K562 (cell line): ENCODE results near the gene ALDH1A2. TPM values are rescaled to one million over a fixed set of nuclear protein-coding genes. Genes with fewer than 3 reads are reported as not detected.

Experiments
- ARNT ChIP-seq, 2 experiments: fragments of 450-650 bp; IDR thresholded peaks; 2 replicates each; pipeline ENCODE4 v1.6.1; 2016; ENCODE audit warnings: mild to moderate bottlenecking in 1 of 2
- CHCHD3 ChIP-seq: fragments of 250-450 bp; sonication (Bioruptor Pico); IDR thresholded peaks from 2 replicates; pipeline ENCODE4 v2.1.2; 2022; ENCODE audit warnings: mild to moderate bottlenecking
- E2F6 ChIP-seq, 2 experiments: IDR thresholded peaks; 2 replicates each; pipeline ENCODE4 v1.6.1; 2011; ENCODE audit warnings: borderline replicate concordance in 1 of 2, control low read depth in 1 of 2, low read depth in 1 of 2, low read length in 1 of 2, mild to moderate bottlenecking in 1 of 2, mixed read lengths in 1 of 2, moderate library complexity in 1 of 2; ENCODE audit not compliant: insufficient read depth in 1 of 2, insufficient read length in 1 of 2, poor library complexity in 1 of 2, severe bottlenecking in 1 of 2; ENCODE audit errors: extremely low read depth in 1 of 2
- HNRNPLL ChIP-seq: fragments of 200-400 bp; formaldehyde crosslinking; IDR thresholded peaks from 2 replicates; pipeline ENCODE4 v1.6.1; 2017; ENCODE audit warnings: low read length, low read depth, mild to moderate bottlenecking; ENCODE audit not compliant: poor library complexity, severe bottlenecking
- PCBP1 ChIP-seq: fragments of 200-400 bp; formaldehyde crosslinking; IDR thresholded peaks from 2 replicates; pipeline ENCODE4 v1.6.1; 2018; ENCODE audit warnings: mild to moderate bottlenecking, low read depth, low read length; ENCODE audit not compliant: poor library complexity, severe bottlenecking
- PPARD ChIP-seq: fragments of 250-450 bp; sonication (Bioruptor Pico); IDR thresholded peaks from 2 replicates; pipeline ENCODE4 v1.8.0; 2022; ENCODE audit warnings: inconsistent platforms, mild to moderate bottlenecking, moderate library complexity
- PREB ChIP-seq: sonication (generic); formaldehyde crosslinking; IDR thresholded peaks from 2 replicates; pipeline ENCODE4 v1.8.1; 2023; ENCODE audit warnings: mild to moderate bottlenecking, missing genetic modification reagents
- PRMT5 ChIP-seq: sonication (generic); formaldehyde crosslinking; IDR thresholded peaks from 2 replicates; pipeline ENCODE4 v1.5.0; 2020; ENCODE audit warnings: missing genetic modification reagents
- SFPQ ChIP-seq: fragments of 200-400 bp; formaldehyde crosslinking; IDR thresholded peaks from 2 replicates; pipeline ENCODE4 v1.6.1; 2017; ENCODE audit warnings: mild to moderate bottlenecking, low read depth, low read length, moderate library complexity
- STAT6 ChIP-seq: sonication (generic); formaldehyde crosslinking; IDR thresholded peaks from 2 replicates; pipeline ENCODE4 v1.8.1; 2023; ENCODE audit warnings: mild to moderate bottlenecking, missing genetic modification reagents
- TBP ChIP-seq: optimal IDR thresholded peaks from 2 replicates; pipeline ENCODE3; 2011; ENCODE audit warnings: low read depth, low read length, improper control_type of control experiment
- TCF3 ChIP-seq: sonication (generic); formaldehyde crosslinking; IDR thresholded peaks from 2 replicates; pipeline ENCODE4 v1.4.0; 2020; ENCODE audit warnings: mild to moderate bottlenecking, missing genetic modification reagents
- TOE1 ChIP-seq, 2 experiments: fragments of 450-650 bp in 1 of 2; sonication (generic) in 1 of 2; formaldehyde crosslinking in 1 of 2; IDR thresholded peaks; 2 replicates each; pipeline versions ENCODE4 v1.7.1 to v1.8.0; 2016 to 2022; ENCODE audit warnings: borderline replicate concordance in 2 of 2, mild to moderate bottlenecking in 2 of 2, antibody characterized with exemption in 1 of 2, inconsistent platforms in 1 of 2, low read depth in 1 of 2, missing genetic modification reagents in 1 of 2, moderate library complexity in 1 of 2
- ZKSCAN8 ChIP-seq: fragments of 200-800 bp; sonication (Bioruptor generic); IDR thresholded peaks from 2 replicates; pipeline ENCODE4 v1.6.1; 2016; ENCODE audit warnings: missing genetic modification characterization, missing compliant biosample characterization
- ZNF12 ChIP-seq: sonication (generic); formaldehyde crosslinking; IDR thresholded peaks from 2 replicates; pipeline ENCODE4 v1.4.0; 2020; ENCODE audit warnings: mild to moderate bottlenecking, missing genetic modification reagents
- ZNF253 ChIP-seq: fragments of 250-450 bp; sonication (Bioruptor Pico); conservative IDR thresholded peaks from 2 replicates; pipeline ENCODE4 v1.6.1; 2021; ENCODE audit warnings: mild to moderate bottlenecking
- ZNF277 ChIP-seq: fragments of 250-450 bp; sonication (Bioruptor Pico); IDR thresholded peaks from 2 replicates; pipeline ENCODE4 v1.8.0; 2022; ENCODE audit warnings: inconsistent platforms, mild to moderate bottlenecking, moderate library complexity, borderline replicate concordance
- ZNF324 ChIP-seq: fragments of 250-450 bp; sonication (Bioruptor Pico); IDR thresholded peaks from 2 replicates; pipeline ENCODE4 v1.4.0; 2020; ENCODE audit warnings: mild to moderate bottlenecking
- ZNF384 ChIP-seq: IDR thresholded peaks from 2 replicates; pipeline ENCODE4 v1.6.1; 2012; ENCODE audit warnings: low read depth, low read length, improper control_type of control experiment
- ZNF561 ChIP-seq: fragments of 450-650 bp; formaldehyde crosslinking; conservative IDR thresholded peaks from 2 replicates; pipeline ENCODE4 v1.4.0; 2020; ENCODE audit warnings: mild to moderate bottlenecking, moderate library complexity
- polyA plus RNA-seq, 8 experiments: library from polyadenylated mRNA; depleted of rRNA in 4 of 8; stranded (reverse) in 5 of 8; unstranded in 3 of 8; fragments of >200 nt; fragmentation: Nextera tagmentation in 2 of 8; fragmentation: Illumina TruSeq in 1 of 8; extraction: Ambion mirVana in 2 of 8; extraction: Trizol in 1 of 8; gene quantifications; 2 replicates each; pipeline versions ENCODE4 v1.2.1 to v1.2.3, GENCODE V29; 2011 to 2014; ENCODE audit warnings: inconsistent platforms in 1 of 8, missing spikeins in 1 of 8
- total RNA-seq, 7 experiments: library from RNA; depleted of rRNA in 6 of 7; stranded (reverse); fragments of >200 nt in 6 of 7; fragmentation: Illumina TruSeq in 2 of 7; extraction: Trizol in 2 of 7; gene quantifications; 2 replicates each; pipeline versions ENCODE4 v1.2.1 to v1.2.3, GENCODE V29; 2011 to 2021; ENCODE audit warnings: low replicate concordance in 1 of 7

Gene ALDH1A2
- total and polyA plus RNA-seq, 9 of the 15 experiments (the other 6 are each of a cell fraction or from before 2014, with no cell fraction given) = 115 to 393 (median 333) TPM

GRCh38 chr15:58114812-58115211 lies 49.3 kb upstream of the ALDH1A2 start (continued):
- TF ChIP-seq CHCHD3 (CRISPR knock-in tag) (no peak), PCBP1 (no peak), ZNF324 (no peak), PRMT5 (CRISPR knock-in tag) (no peak), ZNF561 (no peak), TOE1 (IDR thresholded peaks at IDR 0.05; ENCODE audit: borderline replicate concordance) (no peak), TOE1 (CRISPR knock-in tag; IDR thresholded peaks at IDR 0.05; ENCODE audit: borderline replicate concordance, low read depth) (no peak), E2F6 (IDR thresholded peaks at IDR 0.05; ENCODE audit: borderline replicate concordance in 1 of 2, extremely low read depth in 1 of 2, insufficient read depth in 1 of 2, insufficient read length in 1 of 2, low read depth in 1 of 2, low read length in 1 of 2, poor library complexity in 1 of 2, severe bottlenecking in 1 of 2) (no peak), HNRNPLL (no peak), TCF3 (peak; percentile 86), PPARD (CRISPR knock-in tag) (no peak), ZNF277 (CRISPR knock-in tag) (no peak), ARNT (IDR thresholded peaks at IDR 0.05) (no peak), ZNF253 (CRISPR knock-in tag) (no peak), STAT6 (CRISPR knock-in tag) (no peak), ZNF12 (CRISPR knock-in tag) (no peak), ZKSCAN8 (no peak), ZNF384 (no peak), PREB (CRISPR knock-in tag) (no peak), TBP (no peak), SFPQ (no peak)
